Endothelial cell of umbilical vein (primary cell): ENCODE results near the gene DDRGK1. TPM values are rescaled to one million over a fixed set of nuclear protein-coding genes. Genes with fewer than 3 reads are reported as not detected.

Experiments
- BruUV-seq: library from RNA; stranded (reverse); fragments of 400-500 nt; replicated peaks from 2 replicates; lab custom pipeline; 2021; lab: Mats Ljungman, UMichigan
- CTCF ChIA-PET: fragments of 300-600, 350-600 bp; sonication (Branson Sonifier 250); formaldehyde crosslinking; loops from one replicate; lab custom pipeline; 2021; ENCODE audit warnings: antibody characterized with exemption, inconsistent platforms; lab: Charles Lee
- POLR2A ChIA-PET: fragments of 300-600, 350-600 bp; sonication (Branson Sonifier 250); formaldehyde crosslinking; loops from one replicate; lab custom pipeline; 2021; ENCODE audit warnings: antibody characterized with exemption, inconsistent platforms; lab: Charles Lee
- DNase-seq: peaks from one replicate; pipeline ENCODE4 v3.0.0-alpha.2; 2011; ENCODE audit warnings: low read depth, low spot score
- FAIRE-seq: peaks from 2 replicates; lab custom pipeline; 2011; peaks lifted over from hg19 to GRCh38; lab: Jason Lieb, UNC
- H2AFZ ChIP-seq: 2 replicates; pipeline ENCODE4 v1.6.0; 2012; ENCODE audit warnings: low read depth, low read length, control low read depth, inconsistent platforms
- H3K27ac ChIP-seq: 2 replicates; pipeline ENCODE4 v1.5.1; 2011; ENCODE audit warnings: low read depth, mild to moderate bottlenecking, control low read depth, low read length, moderate library complexity; ENCODE audit not compliant: insufficient read depth
- H3K27me3 ChIP-seq, 2 experiments: 2 replicates each; pipeline versions ENCODE4 v1.6.0 to v1.6.1; 2011; ENCODE audit warnings: low read length in 2 of 2, mixed read lengths in 1 of 2; ENCODE audit not compliant: control insufficient read depth in 2 of 2, insufficient read depth in 2 of 2
- H3K36me3 ChIP-seq, 2 experiments: 2 replicates in 1 of 2; 3 replicates in 1 of 2; pipeline ENCODE4 v1.5.1; 2011; ENCODE audit warnings: low read length in 2 of 2, mild to moderate bottlenecking in 1 of 2, moderate library complexity in 1 of 2; ENCODE audit not compliant: control insufficient read depth in 2 of 2, insufficient read depth in 2 of 2; ENCODE audit errors: extremely low read depth in 1 of 2
- H3K4me1 ChIP-seq: 3 replicates; pipeline ENCODE4 v1.5.1; 2011; ENCODE audit warnings: mild to moderate bottlenecking, low read length; ENCODE audit not compliant: control insufficient read depth, insufficient read depth; ENCODE audit errors: extremely low read depth
- H3K4me2 ChIP-seq: 2 replicates; pipeline ENCODE4 v1.6.1; 2011; ENCODE audit warnings: low read length, control low read depth, mixed read lengths; ENCODE audit not compliant: insufficient read depth
- H3K4me3 ChIP-seq, 3 experiments: fragments of 200-600 bp in 1 of 3; sonication (generic), shearing (Covaris generic) in 1 of 3; replicated peaks in 1 of 3; 2 replicates each; pipeline ENCODE4 v1.5.1; 2011 to 2016; ENCODE audit warnings: control low read depth in 3 of 3, low read length in 3 of 3, mild to moderate bottlenecking in 2 of 3, inconsistent platforms in 1 of 3, low read depth in 1 of 3, moderate library complexity in 1 of 3; ENCODE audit not compliant: insufficient read depth in 1 of 3
- H3K79me2 ChIP-seq: 2 replicates; pipeline ENCODE4 v1.6.0; 2012; ENCODE audit warnings: low read length, inconsistent platforms; ENCODE audit not compliant: control insufficient read depth, insufficient read depth
- H3K9ac ChIP-seq: replicated peaks from 2 replicates; pipeline ENCODE3; 2011; ENCODE audit warnings: low read length, control low read depth; ENCODE audit not compliant: insufficient read depth; ENCODE audit errors: extremely low read depth
- H3K9me1 ChIP-seq: replicated peaks from 3 replicates; pipeline ENCODE4 v1.6.0; 2011; ENCODE audit warnings: mild to moderate bottlenecking, low read length; ENCODE audit not compliant: control insufficient read depth, insufficient read depth; ENCODE audit errors: extremely low read depth
- H3K9me3 ChIP-seq: replicated peaks from 2 replicates; pipeline ENCODE4 v1.5.1; 2012; ENCODE audit warnings: low read length, inconsistent platforms; ENCODE audit not compliant: control insufficient read depth, insufficient read depth
- H4K20me1 ChIP-seq: replicated peaks from 2 replicates; pipeline ENCODE3; 2011; ENCODE audit warnings: mild to moderate bottlenecking, low read length; ENCODE audit not compliant: control insufficient read depth, insufficient read depth; ENCODE audit errors: extremely low read depth
- CTCF ChIP-seq, 2 donors: IDR thresholded peaks; 1 replicate in 1 of 2; 2 replicates in 1 of 2; pipeline ENCODE4 v1.5.1; 2011; ENCODE audit warnings: low read length in 2 of 2, mild to moderate bottlenecking in 2 of 2, moderate library complexity in 2 of 2, control low read depth in 1 of 2, inconsistent platforms in 1 of 2, low read depth in 1 of 2; ENCODE audit not compliant: insufficient read depth in 1 of 2; ENCODE audit errors: extremely low read depth in 1 of 2
- FOS ChIP-seq: IDR thresholded peaks from 2 replicates; pipeline ENCODE4 v1.6.1; 2011; ENCODE audit warnings: mild to moderate bottlenecking, low read length, moderate library complexity, borderline replicate concordance; ENCODE audit not compliant: insufficient read depth
- GATA2 ChIP-seq: IDR thresholded peaks from 2 replicates; pipeline ENCODE4 v1.7.0; 2011; ENCODE audit warnings: low read depth, mild to moderate bottlenecking, moderate library complexity, mixed read lengths, low read length; ENCODE audit not compliant: insufficient read length, insufficient read depth
- MAX ChIP-seq: IDR thresholded peaks from 2 replicates; pipeline ENCODE4 v1.6.1; 2011; ENCODE audit not compliant: insufficient read depth, insufficient read length
- MYC ChIP-seq: IDR thresholded peaks from one replicate; pipeline ENCODE4 v1.6.1; 2011; ENCODE audit warnings: mild to moderate bottlenecking, low read depth, low read length
- POLR2A ChIP-seq: IDR thresholded peaks from 2 replicates; pipeline ENCODE4 v1.6.1; 2012; ENCODE audit warnings: low read depth, mild to moderate bottlenecking, control low read depth, low read length
- POLR2AphosphoS5 ChIP-seq: IDR thresholded peaks from 2 replicates; pipeline ENCODE4 v1.6.1; 2012; ENCODE audit warnings: low read depth, mild to moderate bottlenecking, control low read depth, low read length, moderate library complexity; ENCODE audit not compliant: insufficient read depth
- dilution Hi-C: fragments of 300-500 bp; cut with MboI; formaldehyde crosslinking; loops from one replicate; pipeline ENCODE4 v1.15.0; 2019; ENCODE audit warnings: low sequenced_read_pairs; ENCODE audit not compliant: extremely low pct_ligation_motif_present
- intact Hi-C: fragments of 100-400 bp; cut with micrococcal nuclease; formaldehyde crosslinking; loops from one replicate; pipeline ENCODE4 v1.10.0; 2022
- polyA plus RNA-seq, 4 experiments: library from polyadenylated mRNA; depleted of rRNA in 3 of 4; stranded (reverse) in 3 of 4; unstranded in 1 of 4; fragments of >200 nt; gene quantifications; 2 replicates each; pipeline versions ENCODE4 v1.2.1 to v1.2.3, GENCODE V29; 2011 to 2012; ENCODE audit warnings: missing spikeins in 1 of 4
- total RNA-seq: library from RNA; stranded (reverse); gene quantifications from 2 replicates; pipeline ENCODE4 v1.2.3, GENCODE V29; 2021

Gene DDRGK1
- total and polyA plus RNA-seq, 2 donors (not counting 3 experiments of a cell fraction or from before 2014, with no cell fraction given) = 48.5 to 54.0 TPM

- H3K79me2 ChIP-seq = peaks cover 39% of the 10 kb centered on the region
- TF ChIP-seq FOS (no peak), CTCF (IDR thresholded peaks at IDR 0.05; ENCODE audit: extremely low read depth in 1 of 2, insufficient read depth in 1 of 2, low read depth in 1 of 2, low read length in 2 of 2) (no peak), POLR2AphosphoS5 (no peak), POLR2A (no peak), MYC (no peak), MAX (no peak), GATA2 (no peak)
- H3K9me1 ChIP-seq = no peaks in the 10 kb centered on the region
- H3K27ac ChIP-seq = no peak overlapping the region
- H3K9me3 ChIP-seq = no peaks in the 10 kb centered on the region
- no peak overlapping the region for H2AFZ ChIP-seq
- FAIRE-seq (no peak), DNase-seq (no peak)
- dilution Hi-C loops = no loop called here
- peak overlapping the region; percentile 27 for H3K4me2 ChIP-seq
- intact Hi-C loops = no loop called here
- no peaks in the 10 kb centered on the region for H4K20me1 ChIP-seq
- peak overlapping the region in 2 of 3 experiments; percentile 86 to 99 for H3K4me3 ChIP-seq
- H3K4me1 ChIP-seq = peaks cover 14% of the 10 kb centered on the region
- no peaks in the 10 kb centered on the region for H3K36me3 ChIP-seq
- H3K9ac ChIP-seq = no peak overlapping the region
- ChIA-PET POLR2A (interaction anchor here (1.1 kb wide), 1 partner anchor 12 kb away, joined by 3 read pairs; no protein-coding TSS in a partner anchor), CTCF (interaction anchor here (1.0 to 2.0 kb wide), 3 partner anchors 12 to 107 kb away, joined by 3 to 7 read pairs (median 4); no protein-coding TSS in a partner anchor)
- no peaks in the 10 kb centered on the region for H3K27me3 ChIP-seq
- no TSS peak for BruUV-seq
Measured at GRCh38 chr20:3160418-3160817, 44.1 kb downstream of the DDRGK1 start.
